Measurements from ENCODE around the gene MFAP4. TPM values are rescaled to one million over a fixed set of nuclear protein-coding genes. Genes with fewer than 3 reads are reported as not detected.
A peak's percentile ranks its signal among the peaks of the same experiment; 100 is the strongest.

MFAP4 gene
- total RNA-seq, 1 donor from 2014 or later: 179 TPM

GRCh38 chr17:19341641-19342610 is 45.1 kb downstream of the MFAP4 start:
- intact Hi-C loops (cut with DNase I): no loop called here
- no peak for ATAC-seq
- DNase-seq: no peak
- Histone ChIP-seq H3K27ac (no peak overlapping the region), H3K4me1 (peaks cover 7% of the 10 kb centered on the region), H3K4me3 (no peak overlapping the region), H3K27me3 (ENCODE audit: low read depth) (no peaks in the 10 kb centered on the region), H3K9me3 (no peaks in the 10 kb centered on the region), H3K36me3 (no peaks in the 10 kb centered on the region)
- TF ChIP-seq, protein P1, sequence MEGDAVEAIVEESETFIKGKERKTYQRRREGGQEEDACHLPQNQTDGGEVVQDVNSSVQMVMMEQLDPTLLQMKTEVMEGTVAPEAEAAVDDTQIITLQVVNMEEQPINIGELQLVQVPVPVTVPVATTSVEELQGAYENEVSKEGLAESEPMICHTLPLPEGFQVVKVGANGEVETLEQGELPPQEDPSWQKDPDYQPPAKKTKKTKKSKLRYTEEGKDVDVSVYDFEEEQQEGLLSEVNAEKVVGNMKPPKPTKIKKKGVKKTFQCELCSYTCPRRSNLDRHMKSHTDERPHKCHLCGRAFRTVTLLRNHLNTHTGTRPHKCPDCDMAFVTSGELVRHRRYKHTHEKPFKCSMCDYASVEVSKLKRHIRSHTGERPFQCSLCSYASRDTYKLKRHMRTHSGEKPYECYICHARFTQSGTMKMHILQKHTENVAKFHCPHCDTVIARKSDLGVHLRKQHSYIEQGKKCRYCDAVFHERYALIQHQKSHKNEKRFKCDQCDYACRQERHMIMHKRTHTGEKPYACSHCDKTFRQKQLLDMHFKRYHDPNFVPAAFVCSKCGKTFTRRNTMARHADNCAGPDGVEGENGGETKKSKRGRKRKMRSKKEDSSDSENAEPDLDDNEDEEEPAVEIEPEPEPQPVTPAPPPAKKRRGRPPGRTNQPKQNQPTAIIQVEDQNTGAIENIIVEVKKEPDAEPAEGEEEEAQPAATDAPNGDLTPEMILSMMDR (IDR thresholded peaks at IDR 0.05): no peak

GRCh38 chr17:19341211-19341631 is 45.8 kb downstream of the MFAP4 start:
- no peak for DNase-seq
- TF ChIP-seq, protein P1 (IDR thresholded peaks at IDR 0.05): no peak
- Histone ChIP-seq H3K27ac (no peak overlapping the region), H3K9me3 (no peaks in the 10 kb centered on the region), H3K4me3 (no peak overlapping the region), H3K36me3 (no peaks in the 10 kb centered on the region), H3K4me1 (peaks cover 10% of the 10 kb centered on the region), H3K27me3 (ENCODE audit: low read depth) (no peaks in the 10 kb centered on the region)
- intact Hi-C loops (cut with DNase I): no loop called here
- no peak for ATAC-seq

GRCh38 chr17:19339341-19339815 is 47.6 kb downstream of the MFAP4 start:
- intact Hi-C loops (cut with DNase I): no loop called here
- TF ChIP-seq, protein P1 (IDR thresholded peaks at IDR 0.05): no peak
- Histone ChIP-seq H3K9me3 (no peaks in the 10 kb centered on the region), H3K36me3 (no peaks in the 10 kb centered on the region), H3K27ac (no peak overlapping the region), H3K4me3 (no peak overlapping the region), H3K27me3 (ENCODE audit: low read depth) (no peaks in the 10 kb centered on the region), H3K4me1 (peaks cover 10% of the 10 kb centered on the region)
- ATAC-seq (no peak), DNase-seq (no peak)

- Histone ChIP-seq H3K27ac (no peak overlapping the region), H3K27me3 (ENCODE audit: low read depth) (no peaks in the 10 kb centered on the region), H3K4me3 (no peak overlapping the region), H3K9me3 (no peaks in the 10 kb centered on the region), H3K4me1 (peaks cover 10% of the 10 kb centered on the region), H3K36me3 (peaks cover 9% of the 10 kb centered on the region)
- peak; percentile 85 to 88 for ATAC-seq
- TF ChIP-seq, protein P1 (IDR thresholded peaks at IDR 0.05): peak; percentile 84
- DNase-seq: peak; percentile 81
- intact Hi-C loops (cut with DNase I): no loop called here
These were observed 48.7 kb downstream of the MFAP4 start for GRCh38 chr17:19338031-19338990.

DNA sequence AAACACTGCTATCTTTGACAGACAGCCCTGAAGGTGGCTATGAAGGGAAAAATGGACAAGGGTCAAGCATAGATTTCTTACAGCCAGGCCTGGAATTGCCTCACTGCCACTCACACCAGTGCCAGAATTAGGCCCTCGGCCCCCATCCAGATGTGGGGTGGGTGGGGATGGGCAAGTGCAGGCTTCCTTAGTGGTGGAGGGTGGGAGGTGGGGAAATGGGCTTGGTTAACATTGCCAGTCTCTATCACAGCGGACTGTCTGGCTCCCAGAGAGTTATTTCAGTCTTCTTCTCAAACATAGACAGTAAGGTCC is 49.3 kb downstream of the MFAP4 start:
- Histone ChIP-seq H3K27ac (no peak overlapping the region), H3K9me3 (no peaks in the 10 kb centered on the region), H3K4me3 (no peak overlapping the region), H3K36me3 (peaks cover 15% of the 10 kb centered on the region), H3K27me3 (ENCODE audit: low read depth) (no peaks in the 10 kb centered on the region), H3K4me1 (peaks cover 10% of the 10 kb centered on the region)
- intact Hi-C loops (cut with DNase I): no loop called here
- TF ChIP-seq, protein P1 (IDR thresholded peaks at IDR 0.05): no peak
- ATAC-seq (peak in 1 of 2 donors; percentile 5), DNase-seq (no peak)
